Measurements from ENCODE around the gene ARHGAP28.
A peak's percentile ranks its signal among the peaks of the same experiment; 100 is the strongest.

Gene ARHGAP28

DNA sequence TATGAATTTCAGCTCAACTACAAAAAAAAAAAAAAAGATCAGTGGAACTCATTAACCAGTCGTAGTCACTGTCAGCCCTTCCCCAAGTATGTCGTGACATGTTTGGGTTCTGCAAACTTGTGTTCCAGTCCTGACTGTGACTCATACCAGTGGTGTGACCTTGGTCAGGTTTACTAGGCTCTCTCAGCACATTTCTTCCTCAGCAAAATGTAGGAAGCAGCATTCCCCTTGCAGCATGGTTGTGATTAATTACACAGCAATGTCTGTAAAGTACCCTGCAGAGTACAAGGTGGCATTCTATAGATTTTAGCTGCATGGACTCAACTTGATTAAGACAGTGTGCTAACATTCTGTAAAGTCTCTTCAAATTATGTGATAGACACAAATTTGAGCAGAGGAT, 231.1 kb downstream of the ARHGAP28 start:
- DNase-seq (ENCODE audit: low read depth, low spot score): peak; percentile 31

DNA sequence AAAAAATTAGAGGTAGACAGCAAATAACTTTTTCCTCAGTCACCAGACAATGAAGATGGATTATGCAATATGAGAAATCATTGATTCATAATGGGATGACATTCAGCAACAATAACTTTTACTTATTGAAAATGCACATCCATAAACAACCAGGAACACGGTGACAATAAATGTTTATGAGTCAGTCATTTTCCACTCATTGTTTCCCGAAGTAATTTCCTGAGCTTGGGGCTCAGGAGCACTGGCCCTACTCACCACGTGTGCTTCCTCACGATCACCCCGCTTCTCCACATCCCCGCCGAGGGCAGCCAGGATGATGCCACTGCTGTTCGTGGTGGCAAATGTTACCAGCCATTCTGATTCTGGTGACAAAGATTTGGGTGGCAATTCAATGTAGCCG, 231.8 kb downstream of the ARHGAP28 start:
- DNase-seq (ENCODE audit: low read depth, low spot score): no peak

DNA sequence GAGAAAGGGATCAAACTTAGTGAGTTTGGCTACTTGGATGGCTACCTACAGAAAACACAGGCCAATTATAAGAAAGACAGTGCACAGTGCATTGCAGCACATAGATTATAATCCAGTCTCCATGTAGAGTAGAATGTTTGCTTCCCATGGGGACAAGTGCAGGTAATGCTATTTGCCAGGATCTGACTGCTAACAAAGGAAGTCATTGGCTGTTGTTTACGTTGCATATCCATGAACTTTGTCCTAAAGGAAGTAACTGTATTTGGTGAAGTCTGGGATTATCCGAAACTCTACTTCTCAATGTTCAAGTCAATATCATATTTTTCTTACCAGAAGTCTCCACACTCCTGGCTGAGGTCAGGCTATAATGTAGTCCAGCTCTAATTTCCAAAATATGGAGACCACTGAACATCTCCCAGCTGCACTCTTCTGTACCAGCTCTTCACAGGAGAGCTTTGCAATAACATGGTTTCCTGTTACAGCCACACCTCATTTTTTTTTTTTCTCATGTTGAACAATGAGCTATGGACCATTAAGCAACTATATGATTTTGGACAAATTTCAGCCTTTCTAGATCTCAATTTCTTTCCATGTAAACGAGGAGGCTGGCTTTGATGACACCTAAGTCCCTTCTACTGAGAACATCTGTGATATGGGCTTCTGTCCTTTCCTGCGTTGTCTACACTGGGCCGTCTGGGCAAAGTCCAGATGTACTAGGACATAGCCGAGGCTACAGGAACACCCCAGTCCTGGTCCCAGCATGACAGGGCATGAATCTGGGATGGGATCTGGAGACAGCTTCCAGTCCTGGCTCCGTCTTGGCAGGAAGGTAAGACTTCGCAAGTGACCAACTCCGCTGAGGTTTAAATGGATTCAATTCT, 233.3 kb downstream of the ARHGAP28 start:
- no peak for DNase-seq (ENCODE audit: low read depth, low spot score)

DNA sequence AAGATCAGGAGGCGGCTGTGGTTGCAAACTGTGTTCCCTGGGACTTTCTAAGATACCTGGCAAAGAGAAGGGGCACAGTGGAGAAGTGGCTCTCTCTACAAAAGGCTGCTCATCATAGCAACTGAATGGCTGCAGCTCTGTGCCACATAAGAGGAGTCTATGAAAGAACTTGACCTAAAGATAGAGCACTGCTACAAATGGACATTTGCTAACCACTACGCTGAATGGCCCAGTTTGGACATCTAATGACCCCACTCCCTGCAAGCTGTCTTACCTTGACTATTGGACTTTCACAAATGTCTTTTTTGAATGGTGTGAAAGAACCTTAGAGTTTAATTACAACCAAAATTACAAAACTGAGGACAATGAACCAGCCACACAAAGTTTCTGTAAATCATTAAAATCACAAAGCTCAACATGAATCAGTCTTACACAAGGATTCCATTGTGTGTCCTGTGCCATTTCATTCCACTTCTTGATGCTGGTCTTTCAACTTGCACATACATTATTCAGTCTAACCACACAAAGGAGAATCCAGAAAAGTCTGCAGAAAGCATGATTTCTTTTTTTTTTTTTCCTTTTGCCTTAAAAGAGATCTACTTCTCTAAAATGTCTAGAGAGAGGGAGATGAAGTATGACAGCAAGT, 234.1 kb downstream of the ARHGAP28 start:
- peak; percentile 14 for DNase-seq (ENCODE audit: low read depth, low spot score)
